GM18499 (cell line): ENCODE measurements around the gene SEPTIN10.
"Not testable (repeated sequence)": the region's sequence is repeated elsewhere in the genome, so short reads cannot be mapped to it uniquely, and the experiment has no call there.

Experiments
- ATAC-seq: cut with Tn5 transposase; IDR thresholded peaks from one replicate; pipeline ENCODE4 v1.9.1; 2021; ENCODE audit warnings: moderate number of reproducible peaks; ENCODE audit not compliant: insufficient read depth, unreplicated experiment

The SEPTIN10 gene

GRCh38 chr2:109607766-109608165, 6.0 kb downstream of the SEPTIN10 start:
- ATAC-seq = no peak

- no peak for ATAC-seq
These were observed 9.2 kb downstream of the SEPTIN10 start for GRCh38 chr2:109604597-109604996.

- no peak for ATAC-seq
These were observed 11.1 kb downstream of the SEPTIN10 start for GRCh38 chr2:109602617-109603188.

- no peak for ATAC-seq
These were observed 12.0 kb downstream of the SEPTIN10 start for GRCh38 chr2:109601783-109602182.

- ATAC-seq = no peak
These were observed 16.5 kb downstream of the SEPTIN10 start for GRCh38 chr2:109597283-109597682.

GRCh38 chr2:109595644-109596043, 18.1 kb downstream of the SEPTIN10 start:
- no peak for ATAC-seq

GRCh38 chr2:109594246-109594885, 19.4 kb downstream of the SEPTIN10 start:
- no peak for ATAC-seq

GRCh38 chr2:109592905-109593304, 20.9 kb downstream of the SEPTIN10 start:
- no peak for ATAC-seq

GRCh38 chr2:109591206-109591605, 22.6 kb downstream of the SEPTIN10 start:
- ATAC-seq = no peak

- no peak for ATAC-seq
These were observed 27.1 kb downstream of the SEPTIN10 start for GRCh38 chr2:109586687-109587086.

- ATAC-seq = no peak
These were observed 30.6 kb downstream of the SEPTIN10 start for GRCh38 chr2:109582928-109583895.

GRCh38 chr2:109577630-109578029, 36.1 kb downstream of the SEPTIN10 start:
- not testable (repeated sequence) for ATAC-seq

GRCh38 chr2:109575373-109575772, 38.4 kb downstream of the SEPTIN10 start:
- ATAC-seq = no peak

- ATAC-seq = no peak
These were observed 49.7 kb downstream of the SEPTIN10 start for GRCh38 chr2:109563980-109564550.

- ATAC-seq = no peak
These were observed 50.5 kb downstream of the SEPTIN10 start for GRCh38 chr2:109563288-109563687.

GRCh38 chr2:109562421-109562820, 51.3 kb downstream of the SEPTIN10 start:
- ATAC-seq = no peak

GRCh38 chr2:109560265-109560664, 53.5 kb downstream of the SEPTIN10 start:
- no peak for ATAC-seq

GRCh38 chr2:109558076-109558882, 55.5 kb downstream of the SEPTIN10 start:
- no peak for ATAC-seq

- ATAC-seq = no peak
These were observed 56.5 kb downstream of the SEPTIN10 start for GRCh38 chr2:109557309-109557708.

- no peak for ATAC-seq
These were observed 58.3 kb downstream of the SEPTIN10 start for GRCh38 chr2:109555346-109555900.
